Endothelial cell of umbilical vein (primary cell): ENCODE measurements around the gene CEP350. TPM values are rescaled to one million over a fixed set of nuclear protein-coding genes. Genes with fewer than 3 reads are reported as not detected.

Source experiments
- BruUV-seq: library from RNA; stranded (reverse); fragments of 400-500 nt; replicated peaks from 2 replicates; lab custom pipeline; 2021; lab: Mats Ljungman, UMichigan
- CTCF ChIA-PET: fragments of 300-600, 350-600 bp; sonication (Branson Sonifier 250); formaldehyde crosslinking; loops from one replicate; lab custom pipeline; 2021; ENCODE audit warnings: antibody characterized with exemption, inconsistent platforms; lab: Charles Lee
- POLR2A ChIA-PET: fragments of 300-600, 350-600 bp; sonication (Branson Sonifier 250); formaldehyde crosslinking; loops from one replicate; lab custom pipeline; 2021; ENCODE audit warnings: antibody characterized with exemption, inconsistent platforms; lab: Charles Lee
- DNase-seq: peaks from one replicate; pipeline ENCODE4 v3.0.0-alpha.2; 2011; ENCODE audit warnings: low read depth, low spot score
- FAIRE-seq: peaks from 2 replicates; lab custom pipeline; 2011; peaks lifted over from hg19 to GRCh38; lab: Jason Lieb, UNC
- H2AFZ ChIP-seq: 2 replicates; pipeline ENCODE4 v1.6.0; 2012; ENCODE audit warnings: low read depth, low read length, control low read depth, inconsistent platforms
- H3K27ac ChIP-seq: 2 replicates; pipeline ENCODE4 v1.5.1; 2011; ENCODE audit warnings: low read depth, mild to moderate bottlenecking, control low read depth, low read length, moderate library complexity; ENCODE audit not compliant: insufficient read depth
- H3K27me3 ChIP-seq, 2 experiments: 2 replicates each; pipeline versions ENCODE4 v1.6.0 to v1.6.1; 2011; ENCODE audit warnings: low read length in 2 of 2, mixed read lengths in 1 of 2; ENCODE audit not compliant: control insufficient read depth in 2 of 2, insufficient read depth in 2 of 2
- H3K36me3 ChIP-seq, 2 experiments: 2 replicates in 1 of 2; 3 replicates in 1 of 2; pipeline ENCODE4 v1.5.1; 2011; ENCODE audit warnings: low read length in 2 of 2, mild to moderate bottlenecking in 1 of 2, moderate library complexity in 1 of 2; ENCODE audit not compliant: control insufficient read depth in 2 of 2, insufficient read depth in 2 of 2; ENCODE audit errors: extremely low read depth in 1 of 2
- H3K4me1 ChIP-seq: 3 replicates; pipeline ENCODE4 v1.5.1; 2011; ENCODE audit warnings: mild to moderate bottlenecking, low read length; ENCODE audit not compliant: control insufficient read depth, insufficient read depth; ENCODE audit errors: extremely low read depth
- H3K4me2 ChIP-seq: 2 replicates; pipeline ENCODE4 v1.6.1; 2011; ENCODE audit warnings: low read length, control low read depth, mixed read lengths; ENCODE audit not compliant: insufficient read depth
- H3K4me3 ChIP-seq, 3 experiments: fragments of 200-600 bp in 1 of 3; sonication (generic), shearing (Covaris generic) in 1 of 3; replicated peaks in 1 of 3; 2 replicates each; pipeline ENCODE4 v1.5.1; 2011 to 2016; ENCODE audit warnings: control low read depth in 3 of 3, low read length in 3 of 3, mild to moderate bottlenecking in 2 of 3, inconsistent platforms in 1 of 3, low read depth in 1 of 3, moderate library complexity in 1 of 3; ENCODE audit not compliant: insufficient read depth in 1 of 3
- H3K79me2 ChIP-seq: 2 replicates; pipeline ENCODE4 v1.6.0; 2012; ENCODE audit warnings: low read length, inconsistent platforms; ENCODE audit not compliant: control insufficient read depth, insufficient read depth
- H3K9ac ChIP-seq: replicated peaks from 2 replicates; pipeline ENCODE3; 2011; ENCODE audit warnings: low read length, control low read depth; ENCODE audit not compliant: insufficient read depth; ENCODE audit errors: extremely low read depth
- H3K9me1 ChIP-seq: replicated peaks from 3 replicates; pipeline ENCODE4 v1.6.0; 2011; ENCODE audit warnings: mild to moderate bottlenecking, low read length; ENCODE audit not compliant: control insufficient read depth, insufficient read depth; ENCODE audit errors: extremely low read depth
- H3K9me3 ChIP-seq: replicated peaks from 2 replicates; pipeline ENCODE4 v1.5.1; 2012; ENCODE audit warnings: low read length, inconsistent platforms; ENCODE audit not compliant: control insufficient read depth, insufficient read depth
- H4K20me1 ChIP-seq: replicated peaks from 2 replicates; pipeline ENCODE3; 2011; ENCODE audit warnings: mild to moderate bottlenecking, low read length; ENCODE audit not compliant: control insufficient read depth, insufficient read depth; ENCODE audit errors: extremely low read depth
- EZH2 ChIP-seq: IDR thresholded peaks from 2 replicates; pipeline ENCODE4 v1.6.1; 2012; ENCODE audit warnings: borderline replicate concordance, low read depth, mild to moderate bottlenecking, moderate library complexity, low read length, inconsistent platforms; ENCODE audit not compliant: severe bottlenecking
- FOS ChIP-seq: IDR thresholded peaks from 2 replicates; pipeline ENCODE4 v1.6.1; 2011; ENCODE audit warnings: mild to moderate bottlenecking, low read length, moderate library complexity, borderline replicate concordance; ENCODE audit not compliant: insufficient read depth
- GATA2 ChIP-seq: IDR thresholded peaks from 2 replicates; pipeline ENCODE4 v1.7.0; 2011; ENCODE audit warnings: low read depth, mild to moderate bottlenecking, moderate library complexity, mixed read lengths, low read length; ENCODE audit not compliant: insufficient read length, insufficient read depth
- JUN ChIP-seq: IDR thresholded peaks from 2 replicates; pipeline ENCODE4 v1.6.1; 2011; ENCODE audit warnings: borderline replicate concordance, low read depth; ENCODE audit not compliant: insufficient read length, insufficient read depth
- MYC ChIP-seq: IDR thresholded peaks from one replicate; pipeline ENCODE4 v1.6.1; 2011; ENCODE audit warnings: mild to moderate bottlenecking, low read depth, low read length
- POLR2A ChIP-seq: IDR thresholded peaks from 2 replicates; pipeline ENCODE4 v1.6.1; 2012; ENCODE audit warnings: low read depth, mild to moderate bottlenecking, control low read depth, low read length
- POLR2AphosphoS5 ChIP-seq: IDR thresholded peaks from 2 replicates; pipeline ENCODE4 v1.6.1; 2012; ENCODE audit warnings: low read depth, mild to moderate bottlenecking, control low read depth, low read length, moderate library complexity; ENCODE audit not compliant: insufficient read depth
- dilution Hi-C: fragments of 300-500 bp; cut with MboI; formaldehyde crosslinking; loops from one replicate; pipeline ENCODE4 v1.15.0; 2019; ENCODE audit warnings: low sequenced_read_pairs; ENCODE audit not compliant: extremely low pct_ligation_motif_present
- intact Hi-C: fragments of 100-400 bp; cut with micrococcal nuclease; formaldehyde crosslinking; loops from one replicate; pipeline ENCODE4 v1.10.0; 2022
- polyA plus RNA-seq, 4 experiments: library from polyadenylated mRNA; depleted of rRNA in 3 of 4; stranded (reverse) in 3 of 4; unstranded in 1 of 4; fragments of >200 nt; gene quantifications; 2 replicates each; pipeline versions ENCODE4 v1.2.1 to v1.2.3, GENCODE V29; 2011 to 2012; ENCODE audit warnings: missing spikeins in 1 of 4
- total RNA-seq: library from RNA; stranded (reverse); gene quantifications from 2 replicates; pipeline ENCODE4 v1.2.3, GENCODE V29; 2021
- TF ChIP-seq, protein P1 (sequence below), 2 donors: IDR thresholded peaks; 1 replicate in 1 of 2; 2 replicates in 1 of 2; pipeline ENCODE4 v1.5.1; 2011; ENCODE audit warnings: low read length in 2 of 2, mild to moderate bottlenecking in 2 of 2, moderate library complexity in 2 of 2, control low read depth in 1 of 2, inconsistent platforms in 1 of 2, low read depth in 1 of 2; ENCODE audit not compliant: insufficient read depth in 1 of 2; ENCODE audit errors: extremely low read depth in 1 of 2
- TF ChIP-seq, protein P2 (sequence below): IDR thresholded peaks from 2 replicates; pipeline ENCODE4 v1.6.1; 2011; ENCODE audit not compliant: insufficient read depth, insufficient read length

CEP350 gene
- total and polyA plus RNA-seq, 2 donors (not counting 3 experiments of a cell fraction or from before 2014, with no cell fraction given) = 4.8 to 30.1 TPM

DNA sequence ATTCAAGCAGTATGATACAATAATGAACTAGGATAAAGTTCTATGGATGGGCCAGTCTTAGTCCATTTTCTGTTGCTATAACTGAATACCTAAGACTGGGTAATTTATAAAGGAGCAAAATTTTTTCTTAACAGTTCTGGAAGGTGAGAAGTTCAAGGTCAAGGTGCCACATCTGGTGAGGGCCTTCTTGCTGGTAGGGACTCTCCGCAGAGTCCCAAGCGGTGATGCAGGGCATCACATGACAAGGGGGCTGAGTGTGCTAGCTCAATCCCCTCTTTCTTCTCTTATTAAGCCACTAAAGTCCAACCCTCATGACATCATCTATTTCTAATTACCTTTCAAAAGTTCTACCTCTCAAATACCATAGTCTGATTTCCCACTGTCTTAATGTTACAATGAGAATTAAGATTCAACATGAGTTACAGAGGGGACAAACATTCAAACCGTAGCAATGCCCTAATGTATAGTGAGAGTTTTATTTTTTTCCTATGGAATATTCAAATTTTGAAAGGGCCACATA is 107.9 kb downstream of the CEP350 start:
- POLR2A ChIA-PET = interaction anchor here (0.6 kb wide), 1 partner anchor 219 kb away, joined by 5 read pairs; no protein-coding TSS in a partner anchor

More for the DNA sequence above, 107.9 kb downstream of the CEP350 start:
- no peak for DNase-seq
- FAIRE-seq = no peak
- TF ChIP-seq EZH2 = no peak
- no peak for TF ChIP-seq POLR2AphosphoS5
- TF ChIP-seq, protein P1, sequence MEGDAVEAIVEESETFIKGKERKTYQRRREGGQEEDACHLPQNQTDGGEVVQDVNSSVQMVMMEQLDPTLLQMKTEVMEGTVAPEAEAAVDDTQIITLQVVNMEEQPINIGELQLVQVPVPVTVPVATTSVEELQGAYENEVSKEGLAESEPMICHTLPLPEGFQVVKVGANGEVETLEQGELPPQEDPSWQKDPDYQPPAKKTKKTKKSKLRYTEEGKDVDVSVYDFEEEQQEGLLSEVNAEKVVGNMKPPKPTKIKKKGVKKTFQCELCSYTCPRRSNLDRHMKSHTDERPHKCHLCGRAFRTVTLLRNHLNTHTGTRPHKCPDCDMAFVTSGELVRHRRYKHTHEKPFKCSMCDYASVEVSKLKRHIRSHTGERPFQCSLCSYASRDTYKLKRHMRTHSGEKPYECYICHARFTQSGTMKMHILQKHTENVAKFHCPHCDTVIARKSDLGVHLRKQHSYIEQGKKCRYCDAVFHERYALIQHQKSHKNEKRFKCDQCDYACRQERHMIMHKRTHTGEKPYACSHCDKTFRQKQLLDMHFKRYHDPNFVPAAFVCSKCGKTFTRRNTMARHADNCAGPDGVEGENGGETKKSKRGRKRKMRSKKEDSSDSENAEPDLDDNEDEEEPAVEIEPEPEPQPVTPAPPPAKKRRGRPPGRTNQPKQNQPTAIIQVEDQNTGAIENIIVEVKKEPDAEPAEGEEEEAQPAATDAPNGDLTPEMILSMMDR (IDR thresholded peaks at IDR 0.05; ENCODE audit: extremely low read depth in 1 of 2, insufficient read depth in 1 of 2, low read depth in 1 of 2, low read length in 2 of 2) = no peak
- no peak for TF ChIP-seq GATA2
- TF ChIP-seq POLR2A = no peak
- no peak for TF ChIP-seq JUN
- no peak for TF ChIP-seq FOS
- no peak for TF ChIP-seq MYC
- TF ChIP-seq, protein P2, sequence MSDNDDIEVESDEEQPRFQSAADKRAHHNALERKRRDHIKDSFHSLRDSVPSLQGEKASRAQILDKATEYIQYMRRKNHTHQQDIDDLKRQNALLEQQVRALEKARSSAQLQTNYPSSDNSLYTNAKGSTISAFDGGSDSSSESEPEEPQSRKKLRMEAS = no peak
- no peaks in the 10 kb centered on the region for H3K9me3 ChIP-seq
- no peaks in the 10 kb centered on the region for H4K20me1 ChIP-seq
- H2AFZ ChIP-seq = no peak overlapping the region
- H3K27me3 ChIP-seq = no peaks in the 10 kb centered on the region
- H3K9ac ChIP-seq = no peak overlapping the region
- H3K4me2 ChIP-seq = no peak overlapping the region
- peaks cover 3 to 8% of the 10 kb centered on the region in 2 experiments for H3K36me3 ChIP-seq
- no peaks in the 10 kb centered on the region for H3K79me2 ChIP-seq
- no peaks in the 10 kb centered on the region for H3K4me1 ChIP-seq
- H3K9me1 ChIP-seq = no peaks in the 10 kb centered on the region
- intact Hi-C loops (no loop called here), dilution Hi-C loops (no loop called here)
- H3K4me3 ChIP-seq = no peak overlapping the region
- CTCF ChIA-PET = no interaction called here
- no TSS peak for BruUV-seq
- no peak overlapping the region for H3K27ac ChIP-seq
